Parathyroid adenoma (tissue), 2 donors: ENCODE data around the gene SYNPO2L.

ENCODE experiments used
- H2AFZ ChIP-seq: fragments of 300-600 bp; sonication (generic); one replicate; pipeline ENCODE4 v1.7.0; 2017; ENCODE audit warnings: antibody characterized with exemption, mild to moderate bottlenecking
- H3K27ac ChIP-seq: fragments of 300-600 bp; sonication (generic); one replicate; pipeline ENCODE4 v1.7.0; 2017
- H3K27me3 ChIP-seq: fragments of 300-600 bp; sonication (generic); one replicate; pipeline ENCODE4 v1.7.0; 2017; ENCODE audit warnings: low read length; ENCODE audit not compliant: control insufficient read depth, insufficient read depth
- H3K36me3 ChIP-seq: fragments of 300-600 bp; sonication (generic); one replicate; pipeline ENCODE4 v1.7.0; 2017; ENCODE audit warnings: low read length; ENCODE audit not compliant: control insufficient read depth, insufficient read depth
- H3K4me1 ChIP-seq: fragments of 300-600 bp; sonication (generic); one replicate; pipeline ENCODE4 v1.7.0; 2017; ENCODE audit warnings: control low read depth
- H3K4me2 ChIP-seq: fragments of 300-600 bp; sonication (generic); one replicate; pipeline ENCODE4 v1.7.0; 2017; ENCODE audit warnings: low read length
- H3K4me3 ChIP-seq: fragments of 300-600 bp; sonication (generic); one replicate; pipeline ENCODE4 v1.7.0; 2017; ENCODE audit warnings: low read depth, low read length
- H3K79me2 ChIP-seq: fragments of 300-600 bp; sonication (generic); one replicate; pipeline ENCODE4 v1.7.0; 2017; ENCODE audit warnings: control low read depth
- H3K9ac ChIP-seq: fragments of 300-600 bp; sonication (generic); one replicate; pipeline ENCODE4 v1.7.0; 2017; ENCODE audit warnings: mild to moderate bottlenecking
- H3K9me3 ChIP-seq: fragments of 300-600 bp; sonication (generic); one replicate; pipeline ENCODE4 v1.7.0; 2017; ENCODE audit warnings: low read length; ENCODE audit not compliant: control insufficient read depth
- TF ChIP-seq, protein P1 (sequence below): fragments of 300-600 bp; sonication (generic); IDR thresholded peaks from one replicate; pipeline ENCODE4 v1.7.0; 2017; ENCODE audit warnings: antibody characterized with exemption, mild to moderate bottlenecking
- donor health status: primary hyperparathyroidism.

Gene SYNPO2L

DNA sequence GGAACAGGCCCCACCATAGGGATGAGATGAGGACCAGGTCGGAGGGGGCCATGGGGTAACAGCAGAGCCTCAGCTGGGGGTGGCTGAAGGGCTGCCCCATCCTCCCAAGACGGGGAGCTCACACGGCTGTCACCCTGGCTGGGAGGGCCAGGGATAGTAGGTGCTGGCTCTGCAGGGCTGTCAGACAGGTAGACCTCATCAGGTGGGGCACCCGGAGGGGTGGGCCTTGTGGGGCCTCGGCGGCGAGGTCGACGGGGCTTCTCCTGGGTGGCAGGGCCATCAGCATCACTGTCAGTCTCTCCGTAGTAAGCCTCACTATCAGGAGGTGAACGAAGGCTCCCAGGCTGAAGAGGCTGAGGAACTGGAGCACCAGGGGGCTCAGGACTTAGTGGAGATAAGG is 2.6 kb downstream of the SYNPO2L start:
- TF ChIP-seq, protein P1, sequence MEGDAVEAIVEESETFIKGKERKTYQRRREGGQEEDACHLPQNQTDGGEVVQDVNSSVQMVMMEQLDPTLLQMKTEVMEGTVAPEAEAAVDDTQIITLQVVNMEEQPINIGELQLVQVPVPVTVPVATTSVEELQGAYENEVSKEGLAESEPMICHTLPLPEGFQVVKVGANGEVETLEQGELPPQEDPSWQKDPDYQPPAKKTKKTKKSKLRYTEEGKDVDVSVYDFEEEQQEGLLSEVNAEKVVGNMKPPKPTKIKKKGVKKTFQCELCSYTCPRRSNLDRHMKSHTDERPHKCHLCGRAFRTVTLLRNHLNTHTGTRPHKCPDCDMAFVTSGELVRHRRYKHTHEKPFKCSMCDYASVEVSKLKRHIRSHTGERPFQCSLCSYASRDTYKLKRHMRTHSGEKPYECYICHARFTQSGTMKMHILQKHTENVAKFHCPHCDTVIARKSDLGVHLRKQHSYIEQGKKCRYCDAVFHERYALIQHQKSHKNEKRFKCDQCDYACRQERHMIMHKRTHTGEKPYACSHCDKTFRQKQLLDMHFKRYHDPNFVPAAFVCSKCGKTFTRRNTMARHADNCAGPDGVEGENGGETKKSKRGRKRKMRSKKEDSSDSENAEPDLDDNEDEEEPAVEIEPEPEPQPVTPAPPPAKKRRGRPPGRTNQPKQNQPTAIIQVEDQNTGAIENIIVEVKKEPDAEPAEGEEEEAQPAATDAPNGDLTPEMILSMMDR = no peak
- no peaks in the 10 kb centered on the region for H3K36me3 ChIP-seq
- H3K79me2 ChIP-seq = no peaks in the 10 kb centered on the region
- no peaks in the 10 kb centered on the region for H3K9me3 ChIP-seq
- no peak overlapping the region for H2AFZ ChIP-seq
- no peak overlapping the region for H3K9ac ChIP-seq
- no peaks in the 10 kb centered on the region for H3K27me3 ChIP-seq
- no peak overlapping the region for H3K27ac ChIP-seq
- H3K4me3 ChIP-seq = no peak overlapping the region
- H3K4me2 ChIP-seq = no peak overlapping the region
- no peaks in the 10 kb centered on the region for H3K4me1 ChIP-seq

GRCh38 chr10:73650537-73651331 is 5.1 kb downstream of the SYNPO2L start:
- H3K79me2 ChIP-seq = no peaks in the 10 kb centered on the region
- TF ChIP-seq, protein P1 = no peak
- H3K9ac ChIP-seq = no peak overlapping the region
- no peak overlapping the region for H3K4me2 ChIP-seq
- H3K4me3 ChIP-seq = no peak overlapping the region
- H3K27ac ChIP-seq = no peak overlapping the region
- H3K9me3 ChIP-seq = no peaks in the 10 kb centered on the region
- no peaks in the 10 kb centered on the region for H3K27me3 ChIP-seq
- H3K36me3 ChIP-seq = no peaks in the 10 kb centered on the region
- no peaks in the 10 kb centered on the region for H3K4me1 ChIP-seq
- H2AFZ ChIP-seq = no peak overlapping the region

GRCh38 chr10:73649876-73650536 is 5.8 kb downstream of the SYNPO2L start:
- Histone ChIP-seq H3K27ac (no peak overlapping the region), H3K4me1 (no peaks in the 10 kb centered on the region), H3K9ac (no peak overlapping the region), H2AFZ (no peak overlapping the region), H3K4me2 (no peak overlapping the region), H3K4me3 (no peak overlapping the region), H3K9me3 (no peaks in the 10 kb centered on the region), H3K27me3 (no peaks in the 10 kb centered on the region), H3K36me3 (no peaks in the 10 kb centered on the region), H3K79me2 (no peaks in the 10 kb centered on the region)
- TF ChIP-seq, protein P1 = no peak

GRCh38 chr10:73648975-73649829 is 6.6 kb downstream of the SYNPO2L start:
- Histone ChIP-seq H2AFZ (no peak overlapping the region), H3K9me3 (no peaks in the 10 kb centered on the region), H3K27ac (no peak overlapping the region), H3K4me2 (no peak overlapping the region), H3K4me1 (peaks cover 2% of the 10 kb centered on the region), H3K36me3 (no peaks in the 10 kb centered on the region), H3K27me3 (no peaks in the 10 kb centered on the region), H3K79me2 (no peaks in the 10 kb centered on the region), H3K4me3 (no peak overlapping the region), H3K9ac (no peak overlapping the region)
- TF ChIP-seq, protein P1 = no peak
